ENCODE results near the gene CD300A.

CD300A gene

DNA sequence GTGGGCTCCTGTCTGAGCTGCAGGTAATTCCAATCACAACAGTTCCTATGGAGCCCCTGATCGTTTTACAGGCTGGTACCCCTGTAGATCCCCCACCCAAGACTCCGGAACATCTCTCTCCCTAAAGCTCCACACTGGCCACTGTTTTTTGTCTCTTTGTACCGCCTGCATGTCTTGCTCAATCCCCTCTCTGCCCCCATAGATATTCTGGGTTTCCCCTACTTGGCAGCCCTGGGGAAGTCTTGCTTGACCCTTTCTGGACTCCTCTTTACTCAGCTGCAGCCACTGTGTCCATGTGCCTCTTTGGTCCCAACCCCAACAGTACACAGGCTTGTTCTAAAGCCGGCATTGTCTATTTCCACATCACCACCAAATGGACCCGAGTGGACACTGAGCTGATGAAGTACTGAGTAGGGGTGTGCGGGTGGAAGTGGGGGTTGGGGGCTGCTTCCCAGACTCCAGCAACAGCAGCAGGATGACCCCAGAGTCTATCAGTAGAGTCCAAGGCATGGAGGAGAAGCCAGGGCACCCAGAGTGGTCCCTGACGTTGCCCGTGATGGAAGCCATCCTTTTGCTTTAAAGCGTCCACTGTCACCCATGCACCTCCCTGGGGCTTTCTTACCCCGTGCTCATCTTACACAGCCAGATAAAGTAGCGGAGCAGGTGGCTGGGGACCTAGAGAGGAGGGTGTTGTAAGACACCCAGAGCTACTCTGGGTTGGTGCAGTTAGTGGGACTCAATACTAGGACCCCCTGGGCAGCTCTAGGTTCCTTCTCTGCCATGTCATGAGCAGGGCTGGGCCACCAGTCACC is 58.4 kb downstream of the CD300A start:
- no peak for DNase-seq (ENCODE audit: low read depth)
- TF ChIP-seq CTCF (IDR thresholded peaks at IDR 0.05; ENCODE audit: insufficient read depth, low read depth, low read length, missing control alignments): no peak
- no peak overlapping the region for H3K4me3 ChIP-seq (ENCODE audit: low read length)

- H3K4me3 ChIP-seq (ENCODE audit: low read length): no peak overlapping the region
- TF ChIP-seq CTCF (IDR thresholded peaks at IDR 0.05; ENCODE audit: insufficient read depth, low read depth, low read length, missing control alignments): no peak
- no peak for DNase-seq (ENCODE audit: low read depth)
These were observed 59.0 kb downstream of the CD300A start for GRCh38 chr17:74525465-74525725.

DNA sequence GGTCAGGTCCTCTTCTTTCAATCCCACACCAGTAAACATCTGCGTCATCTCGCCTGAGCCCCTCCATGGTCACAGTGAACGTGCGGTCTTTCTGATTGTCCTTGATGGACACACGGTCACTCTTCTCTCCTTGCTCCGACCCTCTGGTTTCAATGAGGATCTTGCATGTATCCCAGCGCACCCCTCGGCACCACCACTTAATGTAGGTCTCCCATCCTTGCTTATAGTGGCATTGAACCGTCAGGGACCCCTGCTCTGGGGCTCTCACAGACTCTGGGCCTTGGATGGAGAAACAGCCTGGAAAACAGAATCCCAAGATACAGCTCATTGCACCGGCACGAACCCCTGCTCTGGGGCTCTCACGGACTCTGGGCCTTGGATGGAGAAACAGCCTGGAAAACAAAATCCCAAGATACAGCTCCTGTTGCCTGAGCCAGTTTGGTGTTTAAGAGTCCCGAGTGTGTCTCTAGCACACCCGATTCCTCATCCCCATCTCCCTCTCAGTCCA is 59.4 kb downstream of the CD300A start:
- TF ChIP-seq CTCF (IDR thresholded peaks at IDR 0.05; ENCODE audit: insufficient read depth, low read depth, low read length, missing control alignments): no peak
- no peak for DNase-seq (ENCODE audit: low read depth)
- H3K4me3 ChIP-seq (ENCODE audit: low read length): no peak overlapping the region

GRCh38 chr17:74526681-74527080 is 60.2 kb downstream of the CD300A start:
- no peak for DNase-seq (ENCODE audit: low read depth)
- no peak for TF ChIP-seq CTCF (IDR thresholded peaks at IDR 0.05; ENCODE audit: insufficient read depth, low read depth, low read length, missing control alignments)
- H3K4me3 ChIP-seq (ENCODE audit: low read length): no peak overlapping the region

GRCh38 chr17:74527081-74527480 is 60.6 kb downstream of the CD300A start:
- no peak for TF ChIP-seq CTCF (IDR thresholded peaks at IDR 0.05; ENCODE audit: insufficient read depth, low read depth, low read length, missing control alignments)
- H3K4me3 ChIP-seq (ENCODE audit: low read length): no peak overlapping the region
- no peak for DNase-seq (ENCODE audit: low read depth)

DNA sequence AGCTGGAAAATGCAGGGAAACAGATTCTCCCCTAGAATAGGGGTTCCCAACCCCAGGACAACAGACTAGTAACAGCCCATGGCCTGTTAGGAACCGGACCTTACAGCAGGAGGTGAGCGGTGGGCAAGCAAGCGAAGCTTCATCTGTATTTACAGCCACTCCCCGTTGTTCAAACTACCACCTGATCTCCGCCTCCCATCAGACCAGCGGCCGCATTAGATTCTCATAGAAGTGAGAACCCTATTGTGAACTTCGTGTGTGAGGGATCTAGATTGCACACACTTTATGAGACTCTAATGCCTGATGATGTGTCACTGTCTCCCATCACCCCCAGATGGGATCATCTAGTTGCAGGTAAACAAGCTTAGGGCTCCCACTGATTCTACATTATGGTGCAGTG is 61.3 kb downstream of the CD300A start:
- no peak for DNase-seq (ENCODE audit: low read depth)
- TF ChIP-seq CTCF (IDR thresholded peaks at IDR 0.05; ENCODE audit: insufficient read depth, low read depth, low read length, missing control alignments): no peak

More for the DNA sequence above, 61.3 kb downstream of the CD300A start:
- H3K4me3 ChIP-seq (ENCODE audit: low read length): no peak overlapping the region
